Measurements from ENCODE around the gene SALL3. TPM values are rescaled to one million over a fixed set of nuclear protein-coding genes. Genes with fewer than 3 reads are reported as not detected.

The SALL3 gene
- total and polyA plus RNA-seq, 2 donors (not counting 3 experiments of a cell fraction or from before 2014, with no cell fraction given): not detected

DNA sequence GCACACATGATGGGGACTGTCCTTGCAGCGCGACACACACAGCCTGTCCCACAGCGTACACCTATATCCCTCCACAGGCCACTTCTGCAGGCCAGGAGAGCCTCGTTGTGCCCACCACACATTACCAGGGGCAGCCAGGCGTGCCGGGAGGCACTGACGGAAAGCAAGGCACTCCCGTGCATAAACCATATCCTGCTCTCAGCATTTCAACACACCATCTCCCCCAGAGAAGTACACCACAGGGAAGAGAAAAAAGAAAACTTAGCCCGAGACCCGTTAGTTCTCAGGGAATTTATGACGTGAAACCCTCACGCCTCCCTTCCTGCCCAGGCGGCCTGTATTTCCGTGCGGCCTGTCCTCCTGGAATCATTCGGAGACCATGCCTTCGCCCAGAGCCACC, 24.6 kb upstream of the SALL3 start:
- Histone ChIP-seq H3K27me3 (ENCODE audit: control insufficient read depth in 2 of 2, insufficient read depth in 2 of 2, low read length in 2 of 2) (no peaks in the 10 kb centered on the region), H3K4me3 (replicated peaks in 1 of 3; ENCODE audit: insufficient read depth in 1 of 3, low read depth in 1 of 3, low read length in 3 of 3) (no peak overlapping the region), H3K4me2 (ENCODE audit: insufficient read depth, low read length) (no peak overlapping the region), H4K20me1 (replicated peaks; ENCODE audit: control insufficient read depth, extremely low read depth, insufficient read depth, low read length) (no peaks in the 10 kb centered on the region), H3K27ac (ENCODE audit: insufficient read depth, low read depth, low read length) (no peak overlapping the region), H3K4me1 (ENCODE audit: control insufficient read depth, extremely low read depth, insufficient read depth, low read length) (no peaks in the 10 kb centered on the region), H3K9ac (replicated peaks; ENCODE audit: extremely low read depth, insufficient read depth, low read length) (no peak overlapping the region), H3K9me3 (replicated peaks; ENCODE audit: control insufficient read depth, insufficient read depth, low read length) (peaks cover 2% of the 10 kb centered on the region), H3K79me2 (ENCODE audit: control insufficient read depth, insufficient read depth, low read length) (no peaks in the 10 kb centered on the region), H3K36me3 (ENCODE audit: control insufficient read depth in 2 of 2, extremely low read depth in 1 of 2, insufficient read depth in 2 of 2, low read length in 2 of 2) (no peaks in the 10 kb centered on the region), H3K9me1 (replicated peaks; ENCODE audit: control insufficient read depth, extremely low read depth, insufficient read depth, low read length) (no peaks in the 10 kb centered on the region), H2AFZ (ENCODE audit: low read depth, low read length) (no peak overlapping the region)
- no peak for TF ChIP-seq POLR2AphosphoS5 (IDR thresholded peaks at IDR 0.05; ENCODE audit: insufficient read depth, low read depth, low read length)
- no peak for TF ChIP-seq POLR2A (IDR thresholded peaks at IDR 0.05; ENCODE audit: low read depth, low read length)
- TF ChIP-seq, protein P1, sequence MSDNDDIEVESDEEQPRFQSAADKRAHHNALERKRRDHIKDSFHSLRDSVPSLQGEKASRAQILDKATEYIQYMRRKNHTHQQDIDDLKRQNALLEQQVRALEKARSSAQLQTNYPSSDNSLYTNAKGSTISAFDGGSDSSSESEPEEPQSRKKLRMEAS (IDR thresholded peaks at IDR 0.05; ENCODE audit: insufficient read depth, insufficient read length): no peak
- no peak for TF ChIP-seq FOS (IDR thresholded peaks at IDR 0.05; ENCODE audit: borderline replicate concordance, insufficient read depth, low read length)
- TF ChIP-seq EZH2 (IDR thresholded peaks at IDR 0.05; ENCODE audit: borderline replicate concordance, low read depth, low read length, severe bottlenecking): no peak
- TF ChIP-seq, protein P2, sequence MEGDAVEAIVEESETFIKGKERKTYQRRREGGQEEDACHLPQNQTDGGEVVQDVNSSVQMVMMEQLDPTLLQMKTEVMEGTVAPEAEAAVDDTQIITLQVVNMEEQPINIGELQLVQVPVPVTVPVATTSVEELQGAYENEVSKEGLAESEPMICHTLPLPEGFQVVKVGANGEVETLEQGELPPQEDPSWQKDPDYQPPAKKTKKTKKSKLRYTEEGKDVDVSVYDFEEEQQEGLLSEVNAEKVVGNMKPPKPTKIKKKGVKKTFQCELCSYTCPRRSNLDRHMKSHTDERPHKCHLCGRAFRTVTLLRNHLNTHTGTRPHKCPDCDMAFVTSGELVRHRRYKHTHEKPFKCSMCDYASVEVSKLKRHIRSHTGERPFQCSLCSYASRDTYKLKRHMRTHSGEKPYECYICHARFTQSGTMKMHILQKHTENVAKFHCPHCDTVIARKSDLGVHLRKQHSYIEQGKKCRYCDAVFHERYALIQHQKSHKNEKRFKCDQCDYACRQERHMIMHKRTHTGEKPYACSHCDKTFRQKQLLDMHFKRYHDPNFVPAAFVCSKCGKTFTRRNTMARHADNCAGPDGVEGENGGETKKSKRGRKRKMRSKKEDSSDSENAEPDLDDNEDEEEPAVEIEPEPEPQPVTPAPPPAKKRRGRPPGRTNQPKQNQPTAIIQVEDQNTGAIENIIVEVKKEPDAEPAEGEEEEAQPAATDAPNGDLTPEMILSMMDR (IDR thresholded peaks at IDR 0.05; ENCODE audit: extremely low read depth in 1 of 2, insufficient read depth in 1 of 2, low read depth in 1 of 2, low read length in 2 of 2): no peak
- no peak for TF ChIP-seq JUN (IDR thresholded peaks at IDR 0.05; ENCODE audit: borderline replicate concordance, insufficient read depth, insufficient read length, low read depth)
- no peak for TF ChIP-seq GATA2 (IDR thresholded peaks at IDR 0.05; ENCODE audit: insufficient read depth, insufficient read length, low read depth, low read length)
- TF ChIP-seq MYC (IDR thresholded peaks at IDR 0.05; ENCODE audit: low read depth, low read length): no peak
- no TSS peak for BruUV-seq (replicated peaks)
- intact Hi-C loops (cut with micrococcal nuclease): no loop called here
- DNase-seq (ENCODE audit: low read depth, low spot score): no peak
- no peak for FAIRE-seq
- dilution Hi-C loops (cut with MboI; ENCODE audit: extremely low pct_ligation_motif_present, low sequenced_read_pairs): no loop called here
- ChIA-PET CTCF (no interaction called here), POLR2A (no interaction called here)

All from endothelial cell of umbilical vein (primary cell).